GM03348 (cell line): ENCODE data around the gene EXOC4.
"Not testable (repeated sequence)": the region's sequence is repeated elsewhere in the genome, so short reads cannot be mapped to it uniquely, and the experiment has no call there.

Experiments used
- DNase-seq: peaks from one replicate; pipeline ENCODE4 v3.0.0; 2012; ENCODE audit warnings: low spot score

The EXOC4 gene

DNA sequence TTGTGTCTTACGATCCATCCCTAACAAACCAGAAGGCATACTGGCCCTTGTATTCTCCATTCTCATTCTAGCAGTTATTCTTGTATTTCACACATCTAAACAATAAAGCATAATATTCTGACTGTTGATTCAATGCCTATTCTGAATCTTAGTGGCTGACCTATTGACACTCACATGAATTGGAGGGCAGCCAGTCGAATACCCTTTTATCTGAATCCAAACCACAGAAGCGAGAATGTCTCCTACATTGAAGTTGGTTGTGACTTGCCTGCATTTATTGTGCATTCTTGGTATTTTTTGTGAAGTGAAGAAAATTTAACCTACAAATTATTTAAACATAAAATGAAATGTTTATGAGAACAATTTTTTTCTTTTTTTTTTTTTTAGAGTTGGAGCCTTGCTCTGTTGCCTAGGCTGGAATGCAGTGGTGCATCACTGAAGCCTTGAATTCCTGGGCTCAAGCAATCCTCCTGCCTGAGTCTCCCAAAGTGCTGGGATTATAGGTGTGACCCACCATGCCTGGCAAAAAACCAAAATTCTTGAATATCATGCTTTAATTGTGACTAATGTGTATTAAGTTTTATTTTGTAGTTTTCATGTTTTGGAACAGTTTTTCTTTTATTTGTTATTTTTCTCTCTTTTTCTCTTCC is 22.7 kb downstream of the EXOC4 start:
- DNase-seq = no peak

DNA sequence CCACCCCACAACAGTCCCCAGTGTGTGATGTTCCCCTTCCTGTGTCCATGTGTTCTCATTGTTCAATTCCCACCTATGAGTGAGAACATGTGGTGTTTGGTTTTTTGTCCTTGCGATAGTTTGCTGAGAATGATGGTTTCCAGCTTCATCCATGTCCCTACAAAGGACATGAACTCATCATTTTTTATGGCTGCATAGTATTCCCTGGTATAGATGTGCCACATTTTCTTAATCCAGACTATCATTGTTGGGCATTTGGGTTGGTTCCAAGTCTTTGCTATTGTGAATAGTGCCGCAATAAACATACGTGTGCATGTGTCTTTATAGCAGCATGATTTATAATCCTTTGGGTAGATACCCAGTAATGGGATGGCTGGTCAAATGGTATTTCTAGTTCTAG is 26.1 kb downstream of the EXOC4 start:
- DNase-seq = not testable (repeated sequence)

DNA sequence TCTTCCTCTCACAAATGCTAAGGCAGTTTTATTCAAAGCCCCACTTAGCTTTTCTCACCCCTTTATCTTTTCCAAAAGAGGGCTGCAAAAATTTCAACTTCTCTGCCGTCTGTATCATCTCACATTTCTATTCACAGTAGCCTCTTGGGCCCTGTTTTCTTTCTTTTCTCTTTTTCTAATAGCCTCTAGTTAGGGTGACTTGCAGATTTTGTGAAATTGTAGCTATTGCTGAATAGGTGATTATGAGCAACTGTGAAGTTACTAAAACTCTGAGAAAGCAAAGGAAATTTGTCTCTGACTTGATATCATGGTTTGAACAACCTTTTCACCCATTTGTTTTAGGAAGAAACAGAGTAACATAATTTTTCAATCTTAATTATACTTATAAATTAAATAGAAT is 29.2 kb downstream of the EXOC4 start:
- DNase-seq = no peak

DNA sequence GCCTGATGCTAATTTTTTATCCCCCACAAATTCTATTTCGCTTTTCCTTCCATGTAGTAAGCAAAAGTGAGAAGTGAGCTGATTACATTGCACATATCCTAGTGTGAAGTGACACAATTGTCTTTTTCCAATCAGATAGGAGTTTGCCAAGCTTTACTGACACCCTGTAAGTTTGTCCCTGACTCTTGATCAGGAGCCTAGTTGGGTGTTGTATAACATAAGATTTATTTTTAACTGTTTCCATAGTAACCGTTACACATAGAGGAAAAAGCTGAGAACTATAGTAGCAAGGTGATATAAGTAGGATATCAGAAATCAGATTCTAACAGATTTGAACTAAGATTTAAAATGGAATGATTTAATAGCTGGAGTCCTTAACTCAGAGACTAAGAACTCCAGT is 31.2 kb downstream of the EXOC4 start:
- no peak for DNase-seq

DNA sequence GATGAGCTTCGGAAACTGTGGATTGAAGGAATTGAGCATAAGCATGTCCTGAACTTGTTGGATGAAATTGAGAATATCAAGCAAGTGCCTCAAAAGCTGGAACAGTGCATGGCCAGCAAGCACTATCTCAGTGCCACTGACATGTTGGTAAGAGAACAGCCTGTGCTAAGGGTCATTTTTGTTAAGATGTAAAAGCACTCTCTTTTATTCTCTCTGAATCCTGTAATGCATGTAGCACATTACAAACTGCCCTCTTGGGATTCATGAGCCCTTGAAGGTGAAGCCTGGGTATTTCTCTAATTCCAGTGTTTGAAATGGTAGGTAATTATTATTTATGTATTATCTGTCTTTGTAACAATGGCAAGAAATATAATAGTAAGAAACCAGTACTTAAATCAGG is 36.1 kb downstream of the EXOC4 start:
- no peak for DNase-seq

DNA sequence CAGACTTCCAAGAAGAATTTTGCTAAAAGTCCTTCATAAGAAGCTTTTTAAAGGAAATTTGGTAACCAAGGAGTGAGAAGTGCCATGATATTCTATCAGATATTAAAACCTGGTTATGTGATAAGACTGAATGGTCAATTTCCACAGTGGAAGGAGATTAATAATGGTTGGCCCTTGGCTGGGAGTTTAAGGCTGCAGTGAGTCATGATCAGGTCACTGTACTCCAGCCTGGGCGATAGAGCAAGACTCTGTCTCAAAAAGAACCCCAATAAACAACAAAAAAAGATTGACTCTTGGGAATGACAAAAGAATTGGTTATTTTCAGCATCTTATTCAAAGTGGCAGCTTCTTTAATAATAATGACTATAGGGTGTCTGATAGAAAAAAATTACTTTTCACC is 37.2 kb downstream of the EXOC4 start:
- no peak for DNase-seq

DNA sequence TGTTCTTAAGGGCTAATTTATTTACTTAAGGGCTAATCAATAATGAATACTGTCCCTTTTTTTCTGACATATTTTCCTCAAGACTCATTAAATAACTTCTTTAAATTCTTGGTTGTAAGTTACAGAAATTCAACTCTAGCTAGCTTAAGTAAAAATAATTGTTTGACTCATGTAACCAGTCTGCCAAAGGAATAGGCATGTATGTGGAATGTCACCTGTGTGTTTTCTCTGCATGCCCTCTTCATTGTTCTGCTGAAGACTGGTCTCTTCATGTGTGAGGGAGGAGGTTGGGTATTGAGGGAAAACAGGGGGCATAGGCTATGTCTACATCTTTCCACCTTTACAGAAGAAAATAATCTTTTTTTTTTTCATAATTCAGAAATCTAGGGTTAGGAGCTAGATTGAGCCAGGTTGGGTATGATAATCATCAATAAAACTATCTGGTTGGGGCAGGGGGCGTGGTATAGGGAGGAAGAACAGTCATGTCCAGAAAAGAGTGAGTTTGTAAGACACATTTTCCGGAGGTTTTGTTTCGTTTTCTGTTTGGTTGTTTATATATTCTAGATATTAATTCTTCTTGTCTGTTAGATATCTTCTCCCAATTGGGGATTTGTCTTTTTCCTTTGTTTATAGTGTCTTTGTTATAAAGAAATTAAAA is 37.9 kb downstream of the EXOC4 start:
- no peak for DNase-seq

DNA sequence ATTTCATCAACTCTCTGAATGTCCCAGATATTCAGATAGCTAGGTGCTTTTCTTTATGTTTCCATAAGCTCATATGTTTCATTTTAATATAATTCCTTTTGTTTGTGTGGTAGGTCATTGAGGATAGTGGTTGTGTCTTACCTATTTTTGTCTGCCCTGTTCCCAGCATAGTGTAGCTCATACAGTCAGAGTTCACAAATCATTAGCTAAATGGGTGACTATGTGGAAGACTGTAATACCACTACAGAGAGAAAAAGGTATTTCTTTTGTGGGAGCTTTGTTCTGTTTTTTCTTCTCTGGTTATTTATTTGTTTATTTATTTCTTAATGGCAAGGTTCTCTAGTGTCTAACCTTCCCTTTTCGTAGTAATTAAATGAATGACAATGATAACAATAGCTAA is 39.8 kb downstream of the EXOC4 start:
- no peak for DNase-seq

DNA sequence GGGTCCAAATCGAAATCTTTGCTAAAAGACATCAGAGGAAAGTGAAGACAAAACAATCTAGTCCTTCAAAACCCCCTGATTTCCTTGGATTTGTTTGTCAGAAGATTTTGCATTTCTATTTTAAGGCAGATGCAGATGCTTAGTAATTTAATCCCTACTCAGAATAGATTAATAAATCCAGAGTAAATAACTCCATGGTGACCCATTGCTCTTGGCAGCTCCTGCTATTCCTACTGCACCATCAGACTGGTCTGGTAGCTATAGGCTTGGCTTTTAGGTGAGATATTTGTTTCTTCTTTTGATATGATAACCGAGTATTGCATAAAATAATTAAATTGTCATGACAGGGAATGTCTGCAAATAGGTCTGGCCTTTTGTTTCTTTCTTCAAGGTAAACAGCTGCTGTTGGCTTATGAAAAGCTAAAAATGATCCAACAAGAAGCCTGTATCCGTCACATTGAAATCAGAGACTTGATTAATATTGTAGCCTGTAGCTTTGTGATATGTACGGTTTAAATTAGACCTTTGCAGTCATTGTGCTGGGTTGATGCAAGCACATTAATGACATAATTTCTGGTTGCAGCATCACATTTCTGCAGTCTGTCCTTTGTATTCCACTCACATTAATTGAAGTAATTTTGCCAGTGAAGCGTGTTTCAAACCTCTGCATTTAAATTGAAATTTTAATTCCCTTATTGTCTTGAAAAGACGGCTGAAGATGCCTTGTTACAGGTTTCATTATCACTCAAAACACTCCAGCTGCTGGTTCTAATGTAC is 40.7 kb downstream of the EXOC4 start:
- no peak for DNase-seq

DNA sequence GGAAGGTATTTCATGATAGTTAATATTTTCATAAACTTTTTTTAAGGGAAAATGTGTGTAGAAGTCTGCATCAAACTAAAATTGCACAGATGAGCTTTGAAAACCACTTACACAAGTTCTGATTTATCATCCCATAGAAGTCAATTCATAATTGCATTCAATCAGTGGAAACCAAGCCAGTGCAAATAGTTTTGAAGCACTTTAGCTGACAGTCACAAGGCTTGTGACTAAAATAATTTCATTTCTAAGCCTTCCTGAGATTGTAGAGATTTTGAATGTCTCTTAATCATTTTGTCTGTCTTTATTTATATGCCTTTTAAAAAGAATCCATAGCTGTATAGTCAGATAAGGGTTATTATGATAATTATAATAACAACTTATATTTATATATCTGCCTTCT is 41.4 kb downstream of the EXOC4 start:
- no peak for DNase-seq

DNA sequence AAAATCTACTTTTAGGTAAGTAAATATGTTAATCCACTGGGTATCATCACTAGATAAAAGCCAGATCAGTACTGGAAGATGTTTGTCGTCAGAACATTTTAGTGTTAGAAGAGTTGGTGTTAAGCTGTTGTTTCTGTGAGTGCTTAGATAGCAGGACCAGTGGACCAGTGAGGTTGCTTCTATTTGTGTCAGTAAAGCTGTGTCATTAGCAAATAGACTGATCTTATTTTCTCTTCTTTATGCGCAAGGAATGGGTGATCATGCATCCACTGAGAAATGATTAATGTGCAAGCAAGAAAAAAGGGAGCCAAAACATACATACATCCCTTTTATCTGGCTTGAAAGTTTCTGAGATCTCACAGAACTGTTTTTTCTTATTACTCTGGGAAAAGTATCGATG is 42.6 kb downstream of the EXOC4 start:
- DNase-seq = no peak

DNA sequence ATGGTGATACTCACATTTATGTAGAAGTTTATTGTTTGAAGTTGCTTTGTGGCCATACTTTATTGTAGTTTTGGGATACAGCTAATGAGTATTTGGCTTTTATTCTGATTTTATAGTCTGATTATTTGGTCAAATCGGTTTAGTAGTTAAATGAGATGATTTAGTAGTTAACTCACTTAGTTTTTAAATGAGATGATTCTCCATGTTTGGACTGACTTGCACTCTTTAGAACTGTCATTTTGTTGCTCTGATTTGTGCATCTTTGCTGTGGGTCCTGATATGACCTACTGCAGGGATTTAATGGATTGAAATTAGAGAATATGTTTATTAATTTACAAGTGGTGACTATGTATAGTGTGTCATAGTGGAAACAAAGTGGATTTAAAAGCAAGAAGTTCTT is 44.2 kb downstream of the EXOC4 start:
- DNase-seq = no peak

DNA sequence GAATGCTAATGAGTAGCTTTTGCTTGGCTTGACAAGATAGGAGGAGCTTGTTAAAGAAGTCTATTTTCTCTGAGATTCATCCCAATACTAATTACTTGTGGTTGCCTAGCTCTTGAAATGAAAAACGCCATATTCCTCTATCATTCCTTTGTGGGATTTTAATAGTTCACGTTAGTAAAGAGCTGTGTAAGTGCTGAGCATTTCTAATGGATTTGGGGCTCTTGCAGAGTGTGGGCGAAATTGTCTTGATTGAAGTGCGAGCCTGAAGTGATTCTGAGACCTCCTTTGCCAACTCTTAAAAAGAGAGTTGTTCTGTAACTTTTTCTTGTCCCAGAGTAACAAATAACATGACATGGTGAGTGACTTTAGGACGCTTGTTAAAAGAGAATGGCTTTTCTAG is 45.2 kb downstream of the EXOC4 start:
- no peak for DNase-seq

DNA sequence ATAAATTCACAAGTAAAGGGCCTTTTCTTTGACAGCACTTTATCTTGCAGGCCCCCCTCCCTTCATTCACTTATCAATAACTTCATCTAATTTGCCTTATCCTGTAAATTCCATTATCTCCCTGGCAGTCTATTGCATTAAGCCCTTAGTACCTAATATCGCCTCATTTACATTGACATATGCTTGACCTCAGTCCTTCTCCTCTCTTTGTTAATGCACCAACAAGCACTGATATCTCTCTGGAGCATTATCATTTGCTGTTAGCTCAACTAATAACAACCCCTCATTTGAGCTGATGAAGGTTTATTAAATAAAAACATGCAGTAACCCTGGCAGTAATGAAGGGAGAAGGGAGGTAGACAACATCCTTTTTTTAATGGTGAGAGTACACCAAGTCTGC is 46.8 kb downstream of the EXOC4 start:
- DNase-seq = no peak

DNA sequence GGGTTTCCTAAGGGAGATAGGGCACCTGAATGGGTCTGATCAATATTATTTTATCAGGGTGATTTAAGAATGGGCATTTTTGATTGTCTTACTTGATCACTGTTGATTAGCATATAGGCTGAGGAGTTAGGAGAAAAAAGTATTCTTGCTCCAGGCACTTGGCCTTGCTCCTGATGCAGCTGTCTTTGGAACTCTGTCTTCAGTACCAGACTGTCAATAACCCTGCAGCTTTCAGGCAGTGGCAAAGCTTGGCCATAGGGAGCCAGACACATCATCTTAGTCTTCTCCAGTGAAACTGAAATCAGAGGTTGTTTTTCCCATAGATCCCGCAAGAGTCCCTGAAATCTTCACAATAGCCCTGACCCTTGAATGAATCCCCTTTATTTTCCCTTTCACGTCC is 47.2 kb downstream of the EXOC4 start:
- DNase-seq = no peak

DNA sequence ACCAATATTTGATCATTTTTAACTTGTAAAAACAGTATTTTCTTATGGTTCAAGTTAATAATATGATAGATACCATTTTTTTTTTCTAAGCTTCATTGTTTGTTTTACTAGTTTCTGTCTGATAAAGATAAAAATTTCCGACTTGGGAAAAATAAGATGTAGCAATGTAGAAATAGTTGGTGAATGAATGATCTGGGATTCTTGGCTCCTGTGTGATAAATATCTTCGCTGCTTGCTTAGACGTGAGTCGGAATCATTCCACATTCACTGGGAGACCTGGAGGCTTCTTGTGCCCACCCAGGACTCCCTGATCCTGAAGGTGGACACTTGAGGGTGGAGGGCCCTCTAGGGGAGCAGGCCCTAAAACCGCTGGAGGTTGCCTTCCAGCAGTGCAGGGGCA is 47.9 kb downstream of the EXOC4 start:
- DNase-seq = no peak

DNA sequence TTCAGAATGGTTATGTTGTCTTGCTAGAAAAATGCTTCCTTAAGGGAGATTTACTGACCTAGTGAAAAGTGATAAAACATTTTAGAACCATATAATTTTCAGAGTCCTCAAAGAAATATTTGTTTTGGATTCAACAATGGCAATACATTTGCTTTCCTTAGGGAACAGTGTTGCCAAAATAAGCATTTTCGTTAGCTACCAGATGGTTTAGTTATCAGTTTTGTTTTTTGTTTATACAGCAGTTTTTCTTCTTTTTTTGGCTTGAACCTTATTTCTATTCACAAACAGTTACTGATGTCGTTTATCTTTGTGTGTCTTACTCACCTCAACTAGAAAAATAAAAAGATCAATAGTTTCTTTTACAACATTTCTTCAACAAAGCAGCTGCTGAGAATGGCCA is 48.6 kb downstream of the EXOC4 start:
- DNase-seq = no peak

DNA sequence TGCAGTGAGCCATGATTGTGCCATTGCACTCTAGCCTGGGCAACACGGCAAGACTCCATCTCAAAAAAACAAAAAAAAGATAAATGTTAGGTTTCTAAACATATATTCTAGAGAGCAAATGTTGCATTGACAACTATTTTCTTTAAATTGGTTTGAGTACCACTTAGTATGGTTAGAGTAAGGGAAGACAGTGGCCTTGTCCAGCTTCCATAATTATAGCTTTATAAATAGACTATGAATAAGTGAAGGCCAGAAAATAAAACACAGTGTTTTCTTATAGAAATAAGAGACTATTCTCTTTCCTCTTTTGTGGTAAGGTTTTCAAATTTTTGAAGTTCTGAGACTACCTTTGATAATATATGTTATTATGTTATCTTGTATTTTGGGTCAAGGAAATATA is 50.5 kb downstream of the EXOC4 start:
- no peak for DNase-seq

DNA sequence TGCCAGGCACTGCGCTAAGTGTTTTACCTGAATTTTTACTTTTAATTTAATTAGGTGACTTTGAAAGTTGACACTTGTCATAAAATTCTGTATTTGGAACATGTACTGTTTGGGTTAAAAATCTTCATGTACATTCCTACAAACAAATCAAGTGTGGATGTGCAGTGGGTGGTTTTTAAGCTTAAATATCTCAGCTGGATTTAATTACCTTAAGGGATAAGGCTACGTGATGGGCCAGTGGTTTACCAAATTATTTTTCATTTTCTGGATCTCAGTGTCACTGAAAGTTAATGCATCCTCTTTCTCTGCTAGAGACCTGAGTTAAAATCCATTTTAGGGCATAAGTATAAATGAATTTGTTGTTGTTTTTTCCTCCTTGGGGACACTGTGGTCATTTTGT is 51.1 kb downstream of the EXOC4 start:
- no peak for DNase-seq

DNA sequence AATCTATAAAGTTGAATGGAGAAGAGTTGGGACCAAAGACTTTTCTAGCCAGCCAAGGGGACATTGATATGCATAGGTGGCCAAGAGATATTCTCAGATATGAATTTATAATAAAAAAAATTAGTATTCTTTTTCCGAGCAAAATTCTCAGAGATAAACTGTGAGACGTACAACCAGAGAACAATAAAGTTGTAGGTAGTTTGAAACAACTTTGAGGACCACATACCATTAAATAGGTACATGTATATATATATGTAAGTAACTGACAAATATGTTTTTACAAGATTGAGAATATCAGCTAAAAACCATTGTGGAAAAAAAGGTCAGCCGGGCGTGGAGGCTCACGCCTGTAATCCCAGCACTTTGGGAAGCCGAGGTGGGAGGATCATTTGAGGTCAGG is 56.5 kb downstream of the EXOC4 start:
- DNase-seq = no peak

DNA sequence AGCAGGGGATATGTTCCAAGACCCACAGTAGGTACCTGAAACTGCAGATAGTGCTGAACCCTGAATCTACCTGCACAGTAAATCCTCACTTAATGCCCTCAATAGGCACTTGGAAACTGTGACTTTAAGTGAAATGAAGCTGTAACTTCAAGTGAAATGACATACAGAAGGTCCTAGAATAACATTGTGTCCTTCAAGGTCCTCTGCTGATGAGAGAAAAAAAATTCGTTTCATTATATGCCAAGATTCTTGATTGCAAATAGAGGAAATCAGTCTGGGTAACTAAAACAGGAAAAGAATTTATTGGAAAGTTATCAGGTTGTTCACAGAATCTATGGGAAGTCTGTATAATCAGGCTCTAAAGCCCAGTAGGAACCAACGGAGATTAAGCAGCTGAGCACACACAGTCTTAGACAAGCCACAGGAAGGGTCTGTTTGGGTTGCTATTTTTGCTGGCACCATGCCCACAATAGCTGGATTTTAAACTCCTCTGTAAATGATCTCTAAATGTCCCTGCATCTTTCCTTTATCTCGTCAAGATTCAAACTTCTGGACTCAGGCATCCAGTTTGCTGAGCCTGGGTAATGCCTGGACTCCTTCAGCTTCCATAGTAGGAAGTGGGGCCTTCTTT is 57.5 kb downstream of the EXOC4 start:
- DNase-seq = no peak

DNA sequence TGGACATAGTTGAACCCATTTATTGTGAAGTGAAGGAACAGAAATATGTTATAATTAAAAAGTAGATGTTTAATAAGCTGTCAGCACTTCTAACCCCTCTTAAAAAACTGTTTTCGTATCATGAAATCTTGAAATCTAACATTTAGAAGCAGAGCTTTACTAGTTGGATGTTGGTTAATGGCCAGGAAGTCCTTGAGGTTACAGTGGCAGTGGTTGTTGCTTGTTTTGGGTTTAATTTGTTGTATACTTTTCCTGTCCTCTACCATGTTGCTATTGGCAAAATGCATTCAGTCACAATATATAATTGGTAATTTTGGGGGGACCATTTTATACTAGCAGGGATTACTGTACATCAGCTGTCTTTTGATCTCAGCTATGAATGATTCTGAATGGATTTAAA is 60.7 kb downstream of the EXOC4 start:
- DNase-seq = no peak

DNA sequence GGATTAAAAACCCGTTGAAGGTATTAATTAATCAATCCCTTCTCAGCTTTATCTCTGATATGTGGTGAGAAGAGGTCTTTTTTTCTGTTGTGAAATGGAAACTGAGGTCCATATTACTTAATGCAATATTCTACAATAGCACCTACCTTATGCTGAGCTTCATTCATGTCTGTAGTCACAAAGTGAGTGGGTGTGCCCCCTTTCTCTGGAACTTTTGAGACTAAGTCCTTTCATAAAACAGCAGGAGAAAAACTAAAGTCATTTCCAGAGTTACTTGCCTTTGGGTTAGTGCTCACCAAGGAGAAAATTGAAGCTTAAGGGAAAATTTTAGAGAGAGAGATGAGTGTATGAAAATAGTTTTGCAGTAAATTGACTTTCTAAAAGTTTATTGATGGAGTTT is 61.2 kb downstream of the EXOC4 start:
- DNase-seq = no peak
